ENCODE data around the gene RNF227.

RNF227 gene

GRCh38 chr17:7903154-7904103 is 12.7 kb downstream of the RNF227 start:
- TF ChIP-seq POLR2AphosphoS5 (IDR thresholded peaks at IDR 0.05; ENCODE audit: low read depth, low read length) = no peak

- no peak for TF ChIP-seq TAF1 (IDR thresholded peaks at IDR 0.05; ENCODE audit: borderline replicate concordance, insufficient read depth, low read length)
- TF ChIP-seq REST (IDR thresholded peaks at IDR 0.05; ENCODE audit: insufficient read depth in 1 of 2, low read depth in 2 of 2, low read length in 2 of 2) = no peak
- TF ChIP-seq FOXP2 (optimal IDR thresholded peaks at IDR 0.05; ENCODE audit: borderline replicate concordance, extremely low read depth, extremely low read length, insufficient read depth) = no peak
- TF ChIP-seq POLR2AphosphoS5 (IDR thresholded peaks at IDR 0.05; ENCODE audit: low read depth, low read length) = no peak
- no peak for TF ChIP-seq SIN3A (IDR thresholded peaks at IDR 0.05; ENCODE audit: borderline replicate concordance, insufficient read depth, low read length)
Measured at GRCh38 chr17:7897773-7898172, 18.3 kb downstream of the RNF227 start.

- TF ChIP-seq REST (IDR thresholded peaks at IDR 0.05; ENCODE audit: insufficient read depth in 1 of 2, low read depth in 2 of 2, low read length in 2 of 2) (no peak), TAF1 (IDR thresholded peaks at IDR 0.05; ENCODE audit: borderline replicate concordance, insufficient read depth, low read length) (no peak), POLR2AphosphoS5 (IDR thresholded peaks at IDR 0.05; ENCODE audit: low read depth, low read length) (no peak), SIN3A (IDR thresholded peaks at IDR 0.05; ENCODE audit: borderline replicate concordance, insufficient read depth, low read length) (no peak), FOXP2 (optimal IDR thresholded peaks at IDR 0.05; ENCODE audit: borderline replicate concordance, extremely low read depth, extremely low read length, insufficient read depth) (no peak)
Measured at GRCh38 chr17:7897090-7897489, 19.0 kb downstream of the RNF227 start.

- TF ChIP-seq POLR2AphosphoS5 (IDR thresholded peaks at IDR 0.05; ENCODE audit: low read depth, low read length) (no peak), SIN3A (IDR thresholded peaks at IDR 0.05; ENCODE audit: borderline replicate concordance, insufficient read depth, low read length) (no peak), FOXP2 (optimal IDR thresholded peaks at IDR 0.05; ENCODE audit: borderline replicate concordance, extremely low read depth, extremely low read length, insufficient read depth) (no peak), REST (IDR thresholded peaks at IDR 0.05; ENCODE audit: insufficient read depth in 1 of 2, low read depth in 2 of 2, low read length in 2 of 2) (no peak)
Measured at GRCh38 chr17:7894866-7895265, 21.2 kb downstream of the RNF227 start.

- no peak for TF ChIP-seq FOXP2 (optimal IDR thresholded peaks at IDR 0.05; ENCODE audit: borderline replicate concordance, extremely low read depth, extremely low read length, insufficient read depth)
- TF ChIP-seq TAF1 (IDR thresholded peaks at IDR 0.05; ENCODE audit: borderline replicate concordance, insufficient read depth, low read length) = no peak
- no peak for TF ChIP-seq POLR2AphosphoS5 (IDR thresholded peaks at IDR 0.05; ENCODE audit: low read depth, low read length)
- TF ChIP-seq SIN3A (IDR thresholded peaks at IDR 0.05; ENCODE audit: borderline replicate concordance, insufficient read depth, low read length) = no peak
- TF ChIP-seq REST (IDR thresholded peaks at IDR 0.05; ENCODE audit: insufficient read depth in 1 of 2, low read depth in 2 of 2, low read length in 2 of 2) = no peak
Measured at GRCh38 chr17:7894226-7894625, 21.9 kb downstream of the RNF227 start.
